ENCODE measurements around the gene ZNF74.
"Not testable (repeated sequence)": the region's sequence is repeated elsewhere in the genome, so short reads cannot be mapped to it uniquely, and the experiment has no call there.

The ZNF74 gene

GRCh38 chr22:20451129-20451778 is 57.3 kb downstream of the ZNF74 start:
- not testable (repeated sequence) for DNase-seq

DNA sequence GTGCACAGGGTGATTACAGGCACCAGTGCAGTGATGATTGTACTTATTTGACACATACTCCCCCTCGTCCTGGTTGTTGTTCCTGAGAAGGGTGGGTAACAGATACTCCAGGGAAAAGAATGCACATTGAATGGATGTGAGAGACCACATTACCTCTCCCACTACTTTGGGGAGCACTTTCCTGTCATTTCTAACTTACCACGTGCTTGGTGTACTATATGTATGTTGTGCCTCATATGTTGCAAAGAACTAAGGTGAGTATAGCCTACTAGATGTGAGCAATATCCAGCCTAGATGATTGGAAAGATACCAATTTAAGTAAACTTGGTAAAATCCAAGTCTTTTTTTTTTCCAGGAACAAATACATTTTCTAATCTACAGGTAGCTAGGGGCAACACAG is 58.0 kb downstream of the ZNF74 start:
- DNase-seq: no peak

- no peak for DNase-seq
Observed at GRCh38 chr22:20453222-20453621, 59.3 kb downstream of the ZNF74 start.

DNA sequence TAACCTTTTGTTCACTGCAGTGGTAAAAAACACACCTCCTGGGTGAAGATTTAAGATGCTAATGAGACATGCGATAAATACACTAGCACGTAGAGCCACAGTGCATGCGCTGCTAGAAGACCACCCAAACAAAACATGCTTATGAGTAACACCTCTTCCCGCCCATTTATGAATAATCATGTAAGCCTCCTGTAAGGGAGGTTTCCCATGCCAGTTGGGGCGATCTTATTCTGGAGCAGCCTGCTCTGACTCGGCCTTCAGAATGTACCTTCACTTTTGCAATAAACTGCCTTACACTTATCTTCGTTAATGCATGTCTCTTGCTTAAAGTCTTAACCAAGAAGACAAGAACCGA is 61.7 kb downstream of the ZNF74 start:
- DNase-seq: no peak

GRCh38 chr22:20456064-20456721 is 62.2 kb downstream of the ZNF74 start:
- DNase-seq: no peak

DNA sequence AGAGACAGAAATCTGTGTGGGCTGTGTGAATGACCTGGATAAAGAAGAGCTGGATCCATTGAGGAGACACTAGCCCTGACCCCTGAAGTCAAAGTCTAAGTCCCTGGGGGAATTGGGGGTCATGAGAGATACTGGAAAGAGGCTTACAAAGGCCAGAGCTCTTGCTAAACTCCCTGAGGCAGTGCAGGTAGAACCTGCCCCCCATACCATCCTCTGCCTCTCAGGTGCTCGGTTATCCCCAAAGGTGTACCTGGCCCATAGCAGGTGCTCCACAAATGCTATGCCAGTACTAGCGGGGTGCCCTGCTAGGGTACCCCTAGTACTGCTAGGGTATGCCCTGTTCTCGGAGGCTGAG is 62.7 kb downstream of the ZNF74 start:
- DNase-seq: no peak

- no peak for DNase-seq
Observed at GRCh38 chr22:20457506-20458240, 63.7 kb downstream of the ZNF74 start.

All from amniotic stem cell (primary cell).